LNCaP clone FGC (cell line): ENCODE results near the gene CHCHD4.
A peak's percentile ranks its signal among the peaks of the same experiment; 100 is the strongest.
"Not testable (repeated sequence)": the region's sequence is repeated elsewhere in the genome, so short reads cannot be mapped to it uniquely, and the experiment has no call there.

Experiments used
- DNase-seq: peaks from one replicate; pipeline ENCODE4 v3.0.0-alpha.2; 2011; ENCODE audit warnings: low read depth
- H3K4me3 ChIP-seq: 2 replicates; pipeline ENCODE4 v1.5.1; 2011; ENCODE audit warnings: mild to moderate bottlenecking, low read depth, low read length, control low read depth
- TF ChIP-seq, protein P1 (sequence below): IDR thresholded peaks from 2 replicates; pipeline ENCODE4 v1.5.1; 2012; ENCODE audit warnings: mild to moderate bottlenecking; ENCODE audit not compliant: control insufficient read depth, insufficient read depth; ENCODE audit errors: extremely low read depth

The CHCHD4 gene

DNA sequence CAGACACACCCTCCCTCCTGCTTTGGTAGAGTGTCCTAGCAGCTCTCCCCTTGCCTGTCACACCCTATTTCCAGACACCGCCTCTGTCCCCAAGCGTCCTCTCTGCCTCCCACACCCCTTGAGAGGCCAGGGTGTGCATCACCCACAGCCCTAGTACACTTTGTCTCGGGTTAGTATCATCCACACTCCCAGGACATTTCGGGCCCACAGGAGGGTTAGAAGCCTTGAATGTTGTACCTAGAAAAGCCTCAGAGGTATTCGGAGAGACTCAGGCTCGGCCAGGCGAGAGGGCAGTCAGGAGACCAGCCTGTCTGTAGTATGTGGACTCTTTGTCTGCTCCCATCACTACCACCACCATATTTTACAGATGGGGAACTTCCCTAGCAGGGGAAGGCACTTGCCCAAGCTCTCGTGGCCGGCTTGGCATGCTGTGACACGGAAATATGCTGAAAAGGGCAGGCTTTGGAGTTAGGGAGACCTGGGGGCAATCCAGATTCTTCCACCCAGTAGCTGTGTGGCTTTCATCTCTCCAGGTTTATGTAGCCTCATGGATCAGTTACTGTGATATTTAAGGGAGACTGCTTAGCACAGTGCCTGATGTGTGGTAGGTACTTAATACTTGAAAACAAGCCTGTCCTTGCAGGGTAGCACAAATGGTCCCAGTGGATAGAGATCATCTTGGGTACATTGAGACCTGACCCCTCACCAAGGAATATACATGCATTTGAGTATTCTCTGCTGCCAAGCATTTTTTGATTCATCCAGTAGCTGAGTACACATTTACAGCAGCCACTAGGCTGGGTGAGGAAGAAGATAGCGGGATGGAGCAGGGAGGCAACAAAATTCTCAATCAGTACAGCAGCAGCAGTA lies 1.6 kb upstream of the CHCHD4 start:
- H3K4me3 ChIP-seq, result peak overlapping the region; percentile 81
- DNase-seq, result no peak
- TF ChIP-seq, protein P1, sequence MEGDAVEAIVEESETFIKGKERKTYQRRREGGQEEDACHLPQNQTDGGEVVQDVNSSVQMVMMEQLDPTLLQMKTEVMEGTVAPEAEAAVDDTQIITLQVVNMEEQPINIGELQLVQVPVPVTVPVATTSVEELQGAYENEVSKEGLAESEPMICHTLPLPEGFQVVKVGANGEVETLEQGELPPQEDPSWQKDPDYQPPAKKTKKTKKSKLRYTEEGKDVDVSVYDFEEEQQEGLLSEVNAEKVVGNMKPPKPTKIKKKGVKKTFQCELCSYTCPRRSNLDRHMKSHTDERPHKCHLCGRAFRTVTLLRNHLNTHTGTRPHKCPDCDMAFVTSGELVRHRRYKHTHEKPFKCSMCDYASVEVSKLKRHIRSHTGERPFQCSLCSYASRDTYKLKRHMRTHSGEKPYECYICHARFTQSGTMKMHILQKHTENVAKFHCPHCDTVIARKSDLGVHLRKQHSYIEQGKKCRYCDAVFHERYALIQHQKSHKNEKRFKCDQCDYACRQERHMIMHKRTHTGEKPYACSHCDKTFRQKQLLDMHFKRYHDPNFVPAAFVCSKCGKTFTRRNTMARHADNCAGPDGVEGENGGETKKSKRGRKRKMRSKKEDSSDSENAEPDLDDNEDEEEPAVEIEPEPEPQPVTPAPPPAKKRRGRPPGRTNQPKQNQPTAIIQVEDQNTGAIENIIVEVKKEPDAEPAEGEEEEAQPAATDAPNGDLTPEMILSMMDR, result no peak

DNA sequence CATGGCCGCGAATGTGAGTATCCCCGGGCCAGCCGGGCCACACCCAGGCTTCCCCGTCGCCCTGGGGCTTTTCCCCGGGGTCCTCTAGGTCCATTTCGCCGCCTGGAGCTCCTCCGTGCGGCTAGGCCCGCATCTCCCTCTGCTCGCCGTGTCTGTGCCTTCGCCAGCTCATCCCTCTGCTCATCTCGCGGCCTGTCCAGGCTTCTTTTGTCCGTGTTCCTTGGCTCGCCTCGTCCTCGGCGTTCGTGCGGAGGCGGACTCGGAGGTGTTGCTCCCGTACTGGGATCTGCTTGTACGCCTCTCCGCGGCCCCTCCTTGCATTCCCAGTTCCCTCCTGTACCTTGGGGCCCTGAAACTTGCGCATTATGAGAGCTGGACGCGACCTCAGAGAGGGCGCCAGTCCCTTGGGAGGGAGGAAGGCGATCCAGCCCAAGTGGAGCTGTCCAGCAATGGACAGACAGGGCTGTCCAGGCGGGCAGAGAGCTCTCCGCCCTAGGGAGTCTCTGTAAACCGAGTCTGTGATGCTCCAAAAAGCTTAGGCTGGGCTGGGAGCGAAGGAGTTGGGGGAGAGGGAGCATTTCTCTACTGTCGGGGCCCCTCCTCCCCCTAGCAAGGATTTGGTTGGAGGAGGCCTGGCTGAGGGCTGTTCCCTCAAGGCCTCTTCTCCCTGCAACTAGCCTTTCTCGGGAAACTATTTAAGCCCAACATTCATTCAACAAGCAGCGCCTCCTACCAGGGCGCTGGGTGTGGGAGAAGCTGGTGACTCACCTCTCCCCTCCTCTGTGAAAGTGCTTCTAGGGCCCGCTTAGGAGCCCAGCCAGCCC lies 735 bp upstream of the CHCHD4 start:
- DNase-seq, result no peak
- TF ChIP-seq, protein P1, result no peak
- peak overlapping the region; percentile 81 for H3K4me3 ChIP-seq

DNA sequence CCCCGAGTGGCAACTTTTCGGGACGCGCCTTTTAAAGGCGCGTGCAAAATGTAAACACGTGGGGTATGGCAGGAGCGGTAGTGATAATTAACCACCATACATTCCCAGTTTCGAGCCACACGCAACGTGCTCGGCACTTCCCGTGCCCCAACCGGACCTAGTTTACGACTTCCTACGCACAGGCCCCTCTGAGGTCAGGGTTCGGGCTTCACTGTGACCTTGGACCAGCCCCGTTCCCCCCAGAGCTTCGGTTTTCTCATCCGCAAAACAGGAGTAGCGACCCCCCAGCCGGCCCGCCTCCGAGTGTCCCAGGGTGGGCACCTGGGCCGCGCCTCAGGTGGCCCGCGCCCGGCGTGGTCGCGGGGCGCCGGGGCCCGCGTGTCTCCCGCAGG lies 451 bp downstream of the CHCHD4 start:
- peak; percentile 45 for DNase-seq
- TF ChIP-seq, protein P1, result no peak
- peak overlapping the region; percentile 81 for H3K4me3 ChIP-seq

DNA sequence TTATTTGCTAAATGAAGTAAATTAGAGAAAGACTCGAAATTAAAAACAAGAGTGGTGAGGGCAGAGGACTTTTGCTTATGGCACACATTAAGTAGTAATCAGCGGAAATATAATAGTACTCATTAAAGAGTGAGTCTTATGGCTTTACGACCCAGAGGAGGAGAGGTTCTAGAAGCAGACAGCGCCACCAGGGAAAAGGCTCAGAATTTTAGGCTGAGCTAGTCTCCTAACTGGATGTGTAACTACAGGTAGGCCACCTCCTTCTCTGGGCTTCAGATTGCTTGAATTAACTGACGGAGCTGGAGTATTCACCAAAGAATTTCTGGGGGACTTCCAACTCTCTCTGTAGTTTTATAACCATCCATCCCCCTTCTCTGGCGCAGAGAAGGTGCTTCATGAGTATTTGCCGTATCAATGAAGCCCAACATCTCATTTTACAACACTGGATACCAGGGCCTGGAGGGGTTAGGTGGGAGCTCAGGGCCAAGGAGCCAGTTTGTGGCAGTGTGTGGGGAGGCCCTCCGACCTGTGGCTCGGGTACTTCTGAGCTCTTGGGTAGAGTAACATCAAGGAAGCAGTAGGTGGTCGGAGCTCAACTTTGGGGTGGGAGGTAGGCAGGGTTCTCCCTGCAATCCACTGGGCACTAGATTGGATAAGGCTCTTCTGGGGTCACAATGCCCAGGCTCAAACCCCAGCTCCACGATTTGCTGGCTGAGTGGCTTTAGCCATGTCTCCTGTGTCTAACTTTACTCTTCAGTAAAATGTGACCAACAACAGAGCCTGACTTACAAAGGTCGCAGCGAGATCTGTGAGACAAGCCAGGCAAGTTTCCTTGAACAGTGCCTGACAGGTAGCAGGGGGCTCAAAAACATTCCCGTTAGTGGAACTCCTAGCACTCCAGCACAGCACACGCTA lies 1.1 kb downstream of the CHCHD4 start:
- no peak for DNase-seq
- TF ChIP-seq, protein P1, result 0 out of 2 replicates have a peak, but pooled peaks have one; percentile 9
- H3K4me3 ChIP-seq, result peak overlapping the region; percentile 81

DNA sequence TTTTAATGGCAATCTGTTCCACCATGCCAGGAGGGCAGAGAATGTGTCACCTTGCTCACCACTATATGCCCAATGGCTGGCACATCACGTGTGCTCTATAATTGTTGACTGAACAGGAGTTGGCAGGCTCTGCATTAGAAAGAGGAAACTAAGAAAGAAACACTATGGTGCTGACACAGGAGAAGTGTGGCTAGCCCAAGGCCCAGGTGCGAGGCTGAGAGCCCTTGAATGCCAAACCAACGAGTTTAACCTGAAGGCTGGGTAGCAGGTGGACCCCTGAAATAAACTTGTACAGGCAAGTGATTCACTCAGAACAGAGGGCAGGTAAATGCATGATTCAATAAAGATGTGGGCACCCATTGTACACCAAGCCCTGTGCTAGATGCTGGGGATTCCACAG lies 2.4 kb downstream of the CHCHD4 start:
- DNase-seq, result peak; percentile 56
- no peak overlapping the region for H3K4me3 ChIP-seq
- TF ChIP-seq, protein P1, result no peak

DNA sequence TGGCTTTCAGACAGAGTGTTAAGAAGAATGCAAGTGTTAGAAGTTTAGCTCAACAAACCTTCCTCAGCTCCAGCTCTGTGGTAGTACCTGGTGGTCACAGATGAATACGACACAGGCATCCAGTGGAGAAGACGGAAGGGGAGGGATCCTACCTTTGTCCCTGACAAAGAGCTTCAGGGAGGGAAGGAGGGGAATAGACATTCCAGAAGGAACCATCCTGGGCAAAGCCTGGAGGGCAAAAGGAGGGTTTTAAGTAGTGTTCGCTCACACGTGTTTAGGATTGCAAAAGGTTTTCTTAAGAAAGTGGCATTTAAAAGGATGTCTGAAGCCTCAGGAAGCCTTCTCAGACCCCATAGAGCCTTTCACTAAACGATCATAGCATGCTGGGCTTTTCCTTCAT lies 2.8 kb downstream of the CHCHD4 start:
- H3K4me3 ChIP-seq, result no peak overlapping the region
- TF ChIP-seq, protein P1, result no peak
- no peak for DNase-seq

DNA sequence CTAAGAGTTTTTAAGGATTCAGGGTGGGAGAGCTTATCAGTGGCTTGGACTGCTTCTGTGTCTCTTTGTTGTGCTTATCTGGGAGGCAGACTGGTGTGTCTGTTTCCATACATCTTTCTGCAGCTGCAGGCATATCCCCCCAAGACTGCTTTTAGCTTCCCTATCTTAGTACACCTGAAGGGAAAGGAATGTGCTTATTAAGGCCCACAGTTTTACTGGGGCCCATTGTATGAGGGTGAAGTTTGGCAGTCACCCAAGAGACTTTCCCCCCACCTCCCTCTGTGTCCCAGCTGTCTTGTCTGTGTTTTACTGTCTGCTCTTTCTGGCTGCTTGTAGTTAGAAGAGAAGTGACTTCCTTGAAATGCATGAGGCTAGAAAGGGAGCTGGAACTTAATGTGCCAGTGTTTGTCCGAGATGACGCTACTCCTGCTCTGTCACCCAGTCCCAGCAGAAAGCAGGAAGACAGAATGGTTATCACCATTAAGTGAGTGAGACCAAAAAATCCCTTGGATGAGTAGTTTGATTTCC lies 3.7 kb downstream of the CHCHD4 start:
- not testable (repeated sequence) for DNase-seq, H3K4me3 ChIP-seq
